Sigmoid colon (tissue), 7 donors: ENCODE data around the gene LPIN3. TPM values are rescaled to one million over a fixed set of nuclear protein-coding genes. Genes with fewer than 3 reads are reported as not detected.
A peak's percentile ranks its signal among the peaks of the same experiment; 100 is the strongest.

Experiments
- DNase-seq: peaks from one replicate; pipeline ENCODE4 v3.0.0-alpha.2; 2019
- H3K27ac ChIP-seq, 4 donors: fragments of 200-600 bp; sonication (generic); one replicate each; pipeline ENCODE4 v1.5.1; 2016 to 2019; ENCODE audit warnings: mild to moderate bottlenecking in 1 of 4
- H3K27me3 ChIP-seq, 3 donors: fragments of 200-600 bp; sonication (generic); one replicate each; pipeline ENCODE4 v1.5.1; 2019; ENCODE audit warnings: mild to moderate bottlenecking in 1 of 3
- H3K36me3 ChIP-seq, 4 donors: fragments of 200-600 bp; sonication (generic); one replicate each; pipeline ENCODE4 v1.5.1; 2016 to 2019
- H3K4me1 ChIP-seq, 4 donors: fragments of 200-600 bp; sonication (generic); one replicate each; pipeline ENCODE4 v1.5.1; 2017 to 2019
- H3K4me3 ChIP-seq, 4 donors: fragments of 200-600 bp; sonication (generic); one replicate each; pipeline ENCODE4 v1.5.1; 2017 to 2019; ENCODE audit warnings: mild to moderate bottlenecking in 2 of 4, moderate library complexity in 1 of 4
- H3K9me3 ChIP-seq, 4 donors: fragments of 200-600 bp in 3 of 4; sonication (generic) in 3 of 4; one replicate each; pipeline versions ENCODE4 v1.5.1 to v1.6.1; 2013 to 2019
- CTCF ChIP-seq, 4 experiments: fragments of 450-650 bp in 3 of 4; fragments of 200-600 bp in 1 of 4; IDR thresholded peaks; one replicate each; pipeline ENCODE4 v1.5.1; 2016 to 2019; ENCODE audit warnings: antibody characterized with exemption in 4 of 4, mild to moderate bottlenecking in 3 of 4, moderate library complexity in 2 of 4
- EP300 ChIP-seq, 4 donors: sonication (generic); formaldehyde crosslinking; IDR thresholded peaks; one replicate each; pipeline ENCODE4 v1.6.1; 2017; ENCODE audit warnings: antibody characterized with exemption in 4 of 4
- POLR2A ChIP-seq, 2 donors: fragments of 450-650 bp; IDR thresholded peaks; one replicate each; pipeline ENCODE4 v1.6.1; 2016; ENCODE audit warnings: antibody characterized with exemption in 2 of 2, mild to moderate bottlenecking in 2 of 2, moderate library complexity in 2 of 2
- POLR2AphosphoS5 ChIP-seq, 4 donors: sonication (generic); formaldehyde crosslinking; IDR thresholded peaks; one replicate each; pipeline ENCODE4 v1.6.1; 2017; ENCODE audit warnings: antibody characterized with exemption in 4 of 4
- WGBS, 2 donors: extraction: QIAGEN DNeasy Blood & Tissue Kit; methylation state at CpG; one replicate each; pipeline ENCODE4 v1.1.7; 2013; 5-methylcytosine and 5-hydroxymethylcytosine counted together
- intact Hi-C: fragments of 100-400 bp; cut with DNase I; formaldehyde crosslinking; loops from one replicate; pipeline ENCODE4 v1.15.1; 2023
- polyA plus RNA-seq, 3 donors: library from polyadenylated mRNA; stranded (reverse); fragments of 200-250 nt; gene quantifications; one replicate each; pipeline ENCODE4 v1.2.3, GENCODE V29; 2013
- total RNA-seq, 4 donors: library from RNA; depleted of rRNA; stranded (reverse); fragments of >200 nt; gene quantifications; one replicate each; pipeline ENCODE4 v1.1.0, GENCODE V29; 2016
- donor health status: healthy with polysubstance abuse.
- donor health status: Bipolar disorder and iron deficiency.
- donor health status: healthy.

Gene LPIN3
- total and polyA plus RNA-seq, 7 donors, result 6.7 to 50.9 (median 12.3) TPM

- DNase-seq, result no peak
- TF ChIP-seq CTCF (IDR thresholded peaks at IDR 0.05) (no peak), EP300 (IDR thresholded peaks at IDR 0.05) (no peak), POLR2AphosphoS5 (IDR thresholded peaks at IDR 0.05) (no peak)
- no peaks in the 10 kb centered on the region for H3K9me3 ChIP-seq
- intact Hi-C loops, result no loop called here
- H3K4me3 ChIP-seq, result no peak overlapping the region
- H3K4me1 ChIP-seq, result peaks cover 0 to 5% (median 0%) of the 10 kb centered on the region in 4 donors
- WGBS, 2 donors, result 95 to 98% methylated on average over 7 of the region's 7 CpGs
- H3K27me3 ChIP-seq, result no peaks in the 10 kb centered on the region
- H3K27ac ChIP-seq, result no peak overlapping the region
- peaks cover 18 to 91% (median 41%) of the 10 kb centered on the region in 4 donors for H3K36me3 ChIP-seq
Observed at GRCh38 chr20:41406896-41407444, 66.3 kb downstream of the LPIN3 start.

GRCh38 chr20:41407607-41408006 is 67.0 kb downstream of the LPIN3 start:
- no peak for DNase-seq
- Histone ChIP-seq H3K4me1 (peaks cover 0 to 7% (median 0%) of the 10 kb centered on the region in 4 donors), H3K27ac (no peak overlapping the region), H3K9me3 (no peaks in the 10 kb centered on the region), H3K27me3 (no peaks in the 10 kb centered on the region), H3K36me3 (peaks cover 18 to 97% (median 42%) of the 10 kb centered on the region in 4 donors), H3K4me3 (no peak overlapping the region)
- intact Hi-C loops, result no loop called here
- WGBS, 2 donors, result 87 to 91% methylated on average over 10 of the region's 10 CpGs
- no peak for TF ChIP-seq EP300 (IDR thresholded peaks at IDR 0.05)

- WGBS, 2 donors, result 58 to 80% methylated on average over 5 of the region's 5 CpGs
- H3K4me1 ChIP-seq, result peaks cover 0 to 7% (median 0%) of the 10 kb centered on the region in 4 donors
- H3K4me3 ChIP-seq, result no peak overlapping the region
- H3K27me3 ChIP-seq, result no peaks in the 10 kb centered on the region
- TF ChIP-seq EP300 (IDR thresholded peaks at IDR 0.05) (no peak), CTCF (IDR thresholded peaks at IDR 0.05) (no peak)
- intact Hi-C loops, result no loop called here
- peak overlapping the region in 1 of 4 donors; percentile 3 for H3K27ac ChIP-seq
- H3K9me3 ChIP-seq, result no peaks in the 10 kb centered on the region
- DNase-seq, result no peak
- peaks cover 18 to 100% (median 46%) of the 10 kb centered on the region in 4 donors for H3K36me3 ChIP-seq
Observed at GRCh38 chr20:41408156-41408794, 67.7 kb downstream of the LPIN3 start.

- Histone ChIP-seq H3K27ac (peak overlapping the region in 1 of 4 donors; percentile 3), H3K27me3 (no peaks in the 10 kb centered on the region), H3K4me3 (no peak overlapping the region), H3K9me3 (no peaks in the 10 kb centered on the region), H3K36me3 (peaks cover 18 to 100% (median 50%) of the 10 kb centered on the region in 4 donors), H3K4me1 (peaks cover 0 to 7% (median 0%) of the 10 kb centered on the region in 4 donors)
- no peak for DNase-seq
- 54 to 78% methylated on average over 9 of the region's 9 CpGs for WGBS, 2 donors
- intact Hi-C loops, result no loop called here
- no peak for TF ChIP-seq EP300 (IDR thresholded peaks at IDR 0.05)
- TF ChIP-seq CTCF (IDR thresholded peaks at IDR 0.05), result no peak
- TF ChIP-seq POLR2A (IDR thresholded peaks at IDR 0.05), result no peak
- no peak for TF ChIP-seq POLR2AphosphoS5 (IDR thresholded peaks at IDR 0.05)
Observed at GRCh38 chr20:41408986-41409385, 68.4 kb downstream of the LPIN3 start.

Other genes with a start within 250 kb of the LPIN3 start
- gene PLCG1, start 203.3 kb upstream of the LPIN3 start, total RNA-seq, result 100 to 1,000 TPM in 1 of 4 donors, 10 to 100 TPM in 3; 48.5 to 152 (median 67.0) TPM
- 10 to 100 TPM in 2 of 3 donors, 1 to 10 TPM in 1; 9.9 to 57.6 (median 19.8) TPM for gene PLCG1, start 203.3 kb upstream of the LPIN3 start, polyA plus RNA-seq
- gene ZHX3, start 23.1 kb upstream of the LPIN3 start, total RNA-seq, result 10 to 100 TPM; 39.2 to 69.0 (median 51.1) TPM
- gene ZHX3, start 23.1 kb upstream of the LPIN3 start, polyA plus RNA-seq, result 10 to 100 TPM in 1 of 3 donors, 1 to 10 TPM in 2; 3.6 to 13.8 (median 4.4) TPM
- 1 to 10 TPM in 3 of 4 donors, under 1 TPM in 1; 0.66 to 4.3 (median 3.2) TPM for gene EMILIN3, start 26.0 kb downstream of the LPIN3 start, total RNA-seq
- gene EMILIN3, start 26.0 kb downstream of the LPIN3 start, polyA plus RNA-seq, result 1 to 10 TPM in 1 of 3 donors, not detected in 2; 1.0 TPM